HG02885 (cell line): ENCODE data around the gene TMEM170A.
"Not testable (repeated sequence)": the region's sequence is repeated elsewhere in the genome, so short reads cannot be mapped to it uniquely, and the experiment has no call there.

ENCODE experiments used
- ATAC-seq: cut with Tn5 transposase; IDR thresholded peaks from one replicate; pipeline ENCODE4 v1.9.1; 2021; ENCODE audit warnings: mild to moderate bottlenecking; ENCODE audit not compliant: unreplicated experiment, poor library complexity

The TMEM170A gene, protein sequence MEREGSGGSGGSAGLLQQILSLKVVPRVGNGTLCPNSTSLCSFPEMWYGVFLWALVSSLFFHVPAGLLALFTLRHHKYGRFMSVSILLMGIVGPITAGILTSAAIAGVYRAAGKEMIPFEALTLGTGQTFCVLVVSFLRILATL

DNA sequence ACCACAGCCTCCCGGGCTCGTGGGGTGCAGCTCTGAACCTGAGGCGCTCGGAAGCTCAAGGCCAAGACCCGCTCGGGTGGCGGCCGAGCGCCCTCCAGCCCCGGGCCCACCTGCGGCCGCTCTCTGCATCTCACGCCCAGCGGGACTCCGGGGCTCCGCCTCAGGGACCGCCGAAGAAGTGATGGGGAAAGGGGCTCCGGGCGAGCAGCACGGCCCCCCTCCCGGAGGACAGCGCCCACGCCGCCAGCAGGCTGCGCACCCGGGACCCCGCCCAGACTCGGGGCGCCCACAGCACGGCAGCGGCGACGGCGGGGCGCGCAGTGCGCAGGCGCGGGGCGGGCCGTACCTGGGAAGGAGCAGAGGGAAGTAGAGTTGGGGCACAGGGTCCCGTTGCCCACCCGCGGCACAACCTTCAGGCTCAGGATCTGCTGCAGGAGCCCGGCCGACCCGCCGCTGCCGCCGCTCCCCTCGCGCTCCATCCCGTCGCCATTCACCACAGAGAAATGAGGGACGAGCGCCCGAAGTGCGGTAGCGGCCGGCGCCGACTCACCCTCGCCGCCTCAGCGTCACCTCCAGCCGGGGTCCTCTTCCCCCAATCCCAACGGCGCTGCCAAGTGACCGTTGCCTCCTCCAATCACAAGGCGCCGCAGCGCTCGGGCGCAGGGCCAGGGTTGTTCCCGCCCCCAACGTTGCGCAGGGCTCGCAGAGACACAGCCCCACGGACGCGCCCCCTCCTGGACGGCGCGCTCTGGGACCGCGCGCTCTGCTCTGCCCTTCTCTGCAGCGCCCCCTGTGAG lies at the start of gene TMEM170A:
TSS of gene TMEM170A (minus strand) at position 568 of the 797 bp plus-strand sequence. CDS start at position 479, 89 bp downstream.
- ATAC-seq, result peak; percentile 92

DNA sequence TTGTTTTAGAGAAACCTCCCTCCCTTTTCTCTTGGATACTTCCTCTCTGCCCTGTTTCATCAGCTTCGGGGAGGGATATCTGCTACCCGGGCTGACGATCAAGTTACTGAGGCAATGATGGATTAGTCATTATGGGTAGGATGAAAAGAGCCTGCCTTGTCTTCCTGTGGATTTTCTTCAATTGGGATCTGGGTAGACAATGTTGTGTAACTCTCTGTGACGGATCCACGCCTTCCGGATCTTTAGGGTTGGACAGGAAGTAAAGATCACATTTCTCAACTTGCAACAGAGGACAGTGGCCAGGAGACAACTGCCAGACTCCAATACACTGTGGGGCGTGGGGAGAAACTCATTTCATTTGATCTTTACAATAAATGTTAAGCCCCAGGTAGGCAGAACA lies 42.1 kb upstream of the TMEM170A start:
- no peak for ATAC-seq

DNA sequence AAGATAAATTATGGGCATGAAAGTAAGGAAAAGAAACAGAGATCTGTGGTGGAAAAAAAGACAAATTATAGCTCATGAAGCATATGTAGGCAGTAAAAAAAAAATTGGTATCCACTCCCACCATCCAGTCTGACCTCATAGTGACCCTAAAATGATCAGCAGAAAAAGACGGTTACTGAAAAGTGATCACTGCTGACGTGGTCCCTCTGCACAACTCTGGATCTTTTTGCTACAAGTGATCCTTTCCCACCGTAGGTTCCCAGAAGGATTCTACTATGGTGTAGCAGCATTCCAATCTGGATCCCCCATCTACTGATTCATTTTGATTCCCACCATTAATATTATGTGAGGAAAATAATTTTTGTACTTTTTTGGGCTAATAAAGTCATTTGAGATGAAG lies 41.6 kb upstream of the TMEM170A start:
- no peak for ATAC-seq

DNA sequence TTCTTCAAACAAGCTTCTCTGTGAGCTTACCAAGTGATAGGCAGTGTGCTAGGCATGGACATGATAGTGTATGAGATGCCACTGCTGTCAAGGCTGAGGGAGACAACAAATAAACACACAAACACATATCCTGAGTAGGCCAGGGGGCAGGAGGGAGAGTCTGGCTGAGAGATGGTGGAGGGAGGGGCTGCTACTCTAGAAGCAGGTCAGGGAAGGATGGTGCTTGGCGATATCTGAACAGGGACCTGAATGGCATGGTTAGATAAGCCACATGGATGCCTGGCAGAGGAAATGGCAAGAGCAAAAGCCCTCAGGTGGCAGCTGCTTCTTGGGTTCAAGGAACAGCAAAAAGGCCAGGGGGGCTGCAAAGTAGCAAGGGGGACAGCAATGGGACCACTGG lies 39.3 kb upstream of the TMEM170A start:
- ATAC-seq, result no peak

DNA sequence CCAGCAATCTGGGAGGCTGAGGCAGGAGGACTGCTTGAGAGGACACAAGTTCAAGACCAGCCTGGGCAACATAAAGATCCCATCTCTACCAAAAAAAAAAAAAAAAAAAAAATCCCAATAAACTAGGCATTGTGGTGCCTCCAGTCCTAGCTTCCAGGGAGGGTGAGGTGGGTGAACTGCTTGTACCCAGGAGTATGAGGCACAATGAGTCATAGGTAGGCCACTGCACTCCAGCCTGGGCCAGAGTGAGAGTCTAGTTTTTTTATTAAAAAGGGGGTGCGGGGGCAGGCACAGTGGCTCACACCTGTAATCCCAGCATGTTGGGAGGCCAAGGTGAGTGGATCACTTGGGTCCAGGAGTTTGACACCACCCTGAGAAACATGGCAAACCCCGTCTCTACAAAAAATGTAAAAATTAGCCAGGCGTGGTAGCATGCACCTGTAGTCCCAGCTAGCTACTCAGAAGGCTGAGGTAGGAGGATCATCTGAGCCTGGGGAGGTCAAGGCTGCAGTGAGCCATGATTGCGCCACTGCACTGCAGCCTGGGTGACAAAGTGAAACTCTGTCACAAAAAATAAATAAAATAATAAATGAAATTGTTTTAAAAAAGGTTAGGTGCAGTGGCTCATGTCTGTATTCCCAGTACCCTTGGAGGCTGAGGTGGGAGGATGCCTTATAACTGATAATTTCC lies 38.6 kb upstream of the TMEM170A start:
- ATAC-seq, result no peak

DNA sequence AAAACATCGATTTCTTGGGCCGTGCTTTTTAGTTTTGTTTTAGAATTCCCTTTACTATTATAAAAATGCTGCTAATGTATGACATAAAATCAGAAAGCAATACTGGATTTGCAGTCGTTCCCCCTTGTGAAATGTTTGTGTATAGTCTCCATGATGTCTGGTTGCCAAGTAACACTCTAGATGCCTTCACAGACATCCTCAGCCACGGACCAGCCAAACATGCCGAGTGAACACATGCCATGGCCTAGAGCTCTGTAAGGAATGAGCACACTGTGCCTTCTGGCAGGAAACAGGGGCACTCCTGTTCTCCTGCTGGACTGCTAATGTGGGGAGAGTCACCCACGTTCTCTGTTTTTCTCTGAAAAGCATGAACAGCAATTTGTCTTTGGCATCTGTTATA lies 37.3 kb upstream of the TMEM170A start:
- not testable (repeated sequence) for ATAC-seq

DNA sequence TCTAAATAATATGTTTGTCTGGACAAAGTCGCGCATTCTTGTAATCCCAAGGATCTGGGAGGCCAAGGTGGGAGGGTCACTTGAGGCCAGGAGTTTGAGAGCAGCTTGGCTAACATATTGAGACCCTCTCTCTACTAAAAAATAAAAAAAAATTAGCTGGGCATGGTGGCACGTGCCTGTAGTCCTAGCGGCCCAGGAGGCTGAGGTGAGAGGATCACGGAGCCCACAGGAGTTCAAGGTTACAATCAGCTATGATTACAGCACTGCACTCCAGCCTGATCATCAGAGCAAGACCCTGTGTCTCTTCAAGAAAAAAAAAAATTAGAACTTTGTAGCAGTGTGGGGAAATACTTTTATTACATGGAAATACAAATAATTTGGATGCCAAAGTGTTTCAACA lies 36.9 kb upstream of the TMEM170A start:
- no peak for ATAC-seq

DNA sequence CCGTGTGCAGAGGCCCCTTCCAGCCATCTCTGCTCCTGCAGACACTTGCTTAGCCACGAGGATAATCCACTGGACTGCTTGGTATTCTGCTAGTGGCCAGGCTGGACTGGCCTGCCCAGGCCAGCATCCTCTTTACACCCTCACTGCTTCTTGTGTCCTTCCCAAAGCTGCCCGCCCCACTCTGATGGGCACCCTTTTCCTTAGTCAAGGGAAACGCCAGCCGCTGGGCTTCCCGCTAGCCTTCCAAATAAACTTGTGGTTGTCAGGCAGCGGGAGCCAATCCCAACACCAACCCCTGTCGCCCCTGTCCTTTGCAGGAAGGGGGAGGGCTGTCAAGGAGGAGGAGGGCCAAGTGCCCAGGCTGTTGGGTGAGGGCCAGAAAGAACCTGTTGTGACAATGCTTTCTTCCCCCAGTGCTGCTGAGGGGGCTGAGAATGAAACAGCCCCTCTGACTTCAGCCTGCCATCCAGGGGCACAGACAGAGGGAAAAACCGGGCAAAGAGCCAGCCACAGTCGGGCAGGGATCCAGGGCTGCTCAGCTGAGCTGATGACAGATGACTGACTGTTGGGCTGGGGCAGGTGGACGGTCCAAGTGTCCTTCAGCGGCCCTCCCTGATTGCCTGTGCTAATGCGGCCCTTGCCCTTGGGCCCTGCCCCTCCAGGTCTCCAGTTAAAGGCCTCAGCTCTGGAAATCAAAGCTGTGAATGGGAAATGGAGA lies 34.3 kb upstream of the TMEM170A start:
- ATAC-seq, result not testable (repeated sequence)

DNA sequence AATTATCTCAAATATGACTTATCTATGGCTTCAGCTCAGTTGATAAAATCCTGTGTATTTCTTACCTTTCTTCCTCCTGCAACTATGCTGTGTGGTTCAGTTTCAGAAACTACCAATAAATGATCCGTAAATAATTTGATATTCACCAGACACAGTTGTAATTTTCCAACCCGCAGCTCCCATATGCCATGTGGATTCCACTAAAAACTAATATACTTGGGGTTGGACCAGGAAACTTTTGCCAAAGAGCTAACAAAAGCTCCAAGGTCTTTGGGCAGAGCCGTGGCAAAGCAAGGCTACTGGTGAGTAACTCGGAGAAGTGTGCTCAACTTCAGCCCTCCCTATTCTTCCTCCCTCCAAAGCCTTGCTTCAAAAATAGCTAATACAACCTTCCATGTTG lies 33.1 kb upstream of the TMEM170A start:
- ATAC-seq, result no peak

DNA sequence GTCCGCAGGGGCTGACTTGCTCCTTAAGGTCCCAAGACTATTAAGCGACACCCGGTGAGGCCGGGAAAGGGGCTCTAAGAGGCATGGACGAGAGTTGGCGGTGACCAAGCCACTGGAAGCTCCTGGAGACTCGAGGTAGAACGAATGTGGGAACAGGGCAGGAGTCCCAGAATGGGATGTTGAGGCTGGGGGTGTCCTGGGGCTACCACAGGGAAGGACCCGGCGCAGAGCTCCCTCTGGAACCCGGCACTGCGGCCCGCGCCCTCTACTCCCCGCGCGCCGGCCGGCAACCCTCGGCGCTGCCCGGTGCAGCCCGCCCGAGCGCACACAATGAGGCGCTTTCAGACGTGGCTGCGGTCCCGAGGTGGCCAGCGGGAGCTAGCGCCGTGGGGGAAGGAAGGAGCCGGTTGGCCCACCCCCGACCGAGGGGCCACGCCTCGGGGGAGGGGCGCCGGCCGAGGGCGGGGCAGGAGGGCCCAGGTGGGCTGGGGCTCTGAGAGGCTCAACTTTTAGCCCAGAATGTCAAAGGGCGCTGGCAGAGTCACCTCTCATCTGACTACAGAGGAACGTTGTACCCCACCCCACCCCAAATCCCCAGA lies 30.7 kb upstream of the TMEM170A start, which contains the start of gene CHST6:
TSS of gene CHST6 (minus strand) at position 366 of the 599 bp plus-strand sequence. CDS start 15,613 bp downstream, outside the sequence.
- ATAC-seq, result peak; percentile 79

DNA sequence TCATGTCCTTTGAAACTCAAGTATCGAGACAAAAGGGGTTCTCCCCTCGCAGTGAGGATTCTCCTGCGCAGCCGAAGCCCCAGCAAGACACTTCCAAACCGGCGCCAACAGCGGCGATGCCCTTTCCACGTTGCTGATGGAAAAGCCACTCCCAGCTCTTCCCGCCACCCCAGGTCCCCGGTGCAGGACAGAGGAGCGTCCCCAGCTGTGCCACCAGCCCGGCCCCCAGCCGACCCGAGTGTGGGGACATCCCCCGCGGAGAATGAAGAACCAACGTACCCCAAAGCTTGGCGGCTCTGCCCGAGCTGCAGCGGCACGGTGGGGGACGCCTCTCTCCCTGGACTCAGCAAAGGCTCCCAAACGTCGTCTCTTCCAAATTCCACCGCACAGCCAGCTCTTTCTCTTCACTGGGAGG lies 30.2 kb upstream of the TMEM170A start:
- no peak for ATAC-seq

DNA sequence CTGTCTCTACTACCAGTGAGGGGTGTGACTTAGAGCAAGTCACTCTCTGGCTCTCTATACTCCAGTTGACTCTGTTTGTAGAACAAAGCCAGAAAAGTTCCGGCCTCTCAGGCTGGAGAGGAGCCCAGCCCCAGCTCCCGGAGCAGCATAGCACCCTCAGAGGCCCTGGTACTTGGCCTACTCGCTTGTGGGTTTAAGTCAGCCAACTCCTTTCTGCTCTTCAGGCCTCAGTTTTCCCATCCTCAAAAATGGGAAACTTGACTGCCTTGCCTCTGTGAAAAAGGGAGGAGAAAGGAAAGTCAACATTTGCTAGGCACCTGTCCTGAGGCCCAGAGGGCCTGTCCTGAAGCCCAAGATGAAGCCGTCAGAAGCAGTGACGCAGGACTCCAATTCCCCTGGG lies 29.7 kb upstream of the TMEM170A start:
- no peak for ATAC-seq

DNA sequence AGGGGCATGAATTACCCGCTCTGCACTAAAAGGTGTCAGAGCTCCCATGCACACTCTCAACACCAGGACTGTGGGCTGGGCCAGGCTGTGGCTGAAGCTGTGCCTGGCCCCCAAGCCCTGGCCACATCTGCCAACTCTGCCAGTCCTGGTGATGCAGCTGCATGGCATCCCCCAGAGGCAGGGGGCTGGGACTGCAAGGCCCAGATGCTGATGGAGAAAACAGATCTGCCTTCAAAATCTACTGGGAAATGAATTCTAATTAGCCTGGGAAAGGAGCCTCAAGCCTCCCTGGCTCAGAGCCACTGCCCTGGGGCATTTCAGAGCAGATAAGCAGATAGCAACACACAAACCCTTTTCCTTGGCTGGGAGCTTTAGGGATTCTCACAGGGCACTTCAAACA lies 27.4 kb upstream of the TMEM170A start:
- ATAC-seq, result no peak

DNA sequence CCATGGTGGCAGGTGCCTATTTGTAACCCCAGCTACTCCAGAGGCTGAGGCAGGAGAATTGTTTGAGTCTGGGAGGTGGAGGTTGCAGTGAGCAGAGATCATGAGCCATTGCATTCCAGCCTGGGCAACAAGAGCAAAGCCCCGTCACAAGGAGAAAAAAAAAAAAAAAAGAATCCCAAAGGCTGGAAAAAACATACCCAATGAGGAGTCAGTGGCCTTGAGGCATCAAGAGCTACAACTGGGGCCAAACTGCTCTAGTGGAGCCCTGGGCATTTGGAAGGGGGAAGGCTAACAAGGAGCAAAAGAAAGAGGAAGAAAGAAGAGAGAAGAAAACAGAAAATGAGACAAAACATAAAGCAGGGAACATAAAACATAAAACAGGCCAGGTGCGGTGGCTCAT lies 23.8 kb upstream of the TMEM170A start:
- ATAC-seq, result no peak

DNA sequence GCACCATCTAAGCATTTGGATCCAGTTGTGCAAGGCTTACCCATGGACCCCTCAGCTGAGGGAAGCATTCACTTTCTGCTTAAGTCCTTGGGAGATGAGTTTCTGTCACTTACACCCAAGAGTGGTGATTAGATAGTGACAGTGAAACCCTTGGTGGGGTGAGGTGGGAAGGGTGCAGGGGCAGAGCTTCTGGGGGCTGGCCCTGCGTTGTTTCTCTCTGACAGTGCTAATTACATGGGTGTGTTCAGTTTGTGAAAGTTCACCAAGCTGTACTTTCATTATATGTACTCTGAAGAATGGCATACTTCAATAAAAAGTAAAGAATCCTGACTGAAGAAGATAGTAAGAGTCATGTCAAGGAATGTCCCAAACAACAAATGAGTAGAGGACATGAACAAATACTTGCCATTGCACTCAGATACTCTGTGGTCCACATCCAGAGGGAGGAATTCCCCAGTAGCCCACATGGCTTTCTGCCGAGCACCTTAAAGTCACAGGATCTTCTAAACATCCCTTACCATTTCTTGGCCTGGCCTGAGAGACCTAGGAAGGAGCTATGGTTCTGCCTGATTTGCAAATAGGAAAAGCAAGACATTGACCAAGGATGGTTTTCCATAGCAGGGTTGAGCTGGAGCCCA lies 22.3 kb upstream of the TMEM170A start:
- ATAC-seq, result peak; percentile 63

DNA sequence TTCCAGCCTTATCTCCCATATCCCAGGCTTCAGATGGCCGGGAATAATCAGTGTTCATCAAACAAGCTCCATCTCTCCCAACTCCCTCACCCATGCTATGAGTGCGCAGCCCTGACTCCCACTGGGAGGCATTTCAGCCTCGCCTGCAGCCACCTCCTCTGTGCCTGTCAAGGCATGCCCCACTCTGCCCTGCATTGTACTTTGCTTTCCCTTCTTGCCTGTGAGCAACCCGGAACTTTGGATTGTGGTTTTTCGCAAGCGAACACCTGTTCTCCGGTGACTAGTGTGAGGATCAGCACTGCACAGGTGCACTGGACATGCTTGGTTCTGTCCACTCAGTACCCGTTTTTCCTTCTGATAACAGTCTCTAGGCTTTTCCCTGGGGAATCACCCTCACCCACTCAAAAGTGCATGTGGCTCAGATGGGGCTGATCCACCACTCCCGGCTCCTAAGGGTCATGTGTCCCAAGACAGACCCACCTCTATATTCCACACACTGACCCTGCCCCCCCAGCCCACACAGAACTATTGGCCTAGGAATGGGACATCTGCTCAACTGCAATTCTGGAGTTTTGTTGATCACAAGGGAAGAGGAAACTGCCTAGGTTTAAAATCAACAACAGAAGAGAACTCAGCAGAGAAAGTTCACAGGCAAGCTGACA lies 21.7 kb upstream of the TMEM170A start:
- ATAC-seq, result no peak

DNA sequence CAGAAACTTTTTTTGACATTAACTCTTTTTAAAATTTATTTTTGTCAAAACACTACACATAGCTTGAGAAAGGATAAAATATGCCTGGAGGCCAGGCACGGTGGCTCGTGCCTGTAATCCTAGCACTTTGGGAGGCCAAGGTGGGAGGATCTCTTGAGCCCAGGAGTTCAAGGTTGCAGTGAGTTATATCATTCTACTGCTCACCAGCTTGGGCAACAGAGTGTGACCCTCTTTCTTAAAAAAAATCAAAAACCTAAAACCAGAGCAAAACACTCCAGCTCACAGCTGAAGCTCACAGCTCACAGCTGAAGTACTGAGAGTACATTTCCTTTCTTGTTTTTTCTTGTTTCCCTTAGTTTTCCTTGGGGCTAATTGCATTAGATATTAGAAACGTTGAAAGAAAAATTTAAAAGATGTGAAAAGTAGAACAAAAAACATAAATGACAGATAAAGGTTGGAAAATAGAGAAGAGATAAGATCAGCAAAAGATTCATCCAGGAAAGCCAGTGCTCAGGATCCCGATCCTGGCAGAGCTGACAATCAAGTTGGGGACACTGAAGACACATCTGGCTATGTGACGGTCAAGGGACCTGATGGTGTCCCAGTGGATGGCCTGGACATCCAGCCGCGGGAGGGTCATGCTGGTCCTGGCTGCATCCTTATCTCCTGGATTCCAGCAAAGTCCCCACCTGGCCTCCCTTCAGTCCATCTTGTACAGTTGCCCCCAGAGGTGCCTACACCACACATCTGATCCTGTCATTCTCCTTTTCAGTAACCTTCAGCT lies 20.9 kb upstream of the TMEM170A start:
- peak; percentile 50 for ATAC-seq

DNA sequence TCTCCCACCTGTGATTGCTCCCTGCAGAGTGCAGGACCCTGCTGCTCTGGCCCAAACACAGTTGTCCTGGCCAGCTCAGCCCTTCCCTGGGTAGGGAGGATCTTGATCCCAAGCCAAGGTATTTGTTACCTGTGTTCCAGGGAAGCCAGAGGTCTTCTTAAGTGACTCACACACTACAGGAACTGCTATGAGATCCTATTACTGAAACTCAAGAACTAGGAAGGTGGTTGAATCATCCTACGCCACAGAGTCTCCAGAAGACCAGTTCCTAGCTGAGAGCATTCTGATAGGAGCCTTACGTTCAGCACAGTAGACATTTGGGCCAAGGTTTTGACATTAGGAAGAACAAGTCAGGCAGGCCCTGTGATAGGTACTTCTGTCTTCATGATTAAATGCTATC lies 18.7 kb upstream of the TMEM170A start:
- ATAC-seq, result no peak
